SK-N-SH (cell line): ENCODE results near the gene EXOG.

Experiments used
- CHD2 ChIP-seq: fragments of 150-350 bp; IDR thresholded peaks from 2 replicates; pipeline ENCODE4 v1.6.1; 2018; ENCODE audit warnings: low read length; ENCODE audit not compliant: partially characterized antibody
- CTCF ChIP-seq: fragments of 200-600 bp; sonication (generic); IDR thresholded peaks from 2 replicates; pipeline ENCODE4 v1.6.1; 2017; ENCODE audit warnings: antibody characterized with exemption, mild to moderate bottlenecking, moderate library complexity
- TF ChIP-seq, protein P1 (sequence below): IDR thresholded peaks from 2 replicates; pipeline ENCODE4 v1.6.1; 2012; ENCODE audit warnings: mild to moderate bottlenecking, low read depth, low read length, moderate library complexity
- TF ChIP-seq, protein P2 (sequence below): IDR thresholded peaks from 2 replicates; pipeline ENCODE4 v1.4.0; 2012; ENCODE audit warnings: low read depth

- TF ChIP-seq, protein P1, sequence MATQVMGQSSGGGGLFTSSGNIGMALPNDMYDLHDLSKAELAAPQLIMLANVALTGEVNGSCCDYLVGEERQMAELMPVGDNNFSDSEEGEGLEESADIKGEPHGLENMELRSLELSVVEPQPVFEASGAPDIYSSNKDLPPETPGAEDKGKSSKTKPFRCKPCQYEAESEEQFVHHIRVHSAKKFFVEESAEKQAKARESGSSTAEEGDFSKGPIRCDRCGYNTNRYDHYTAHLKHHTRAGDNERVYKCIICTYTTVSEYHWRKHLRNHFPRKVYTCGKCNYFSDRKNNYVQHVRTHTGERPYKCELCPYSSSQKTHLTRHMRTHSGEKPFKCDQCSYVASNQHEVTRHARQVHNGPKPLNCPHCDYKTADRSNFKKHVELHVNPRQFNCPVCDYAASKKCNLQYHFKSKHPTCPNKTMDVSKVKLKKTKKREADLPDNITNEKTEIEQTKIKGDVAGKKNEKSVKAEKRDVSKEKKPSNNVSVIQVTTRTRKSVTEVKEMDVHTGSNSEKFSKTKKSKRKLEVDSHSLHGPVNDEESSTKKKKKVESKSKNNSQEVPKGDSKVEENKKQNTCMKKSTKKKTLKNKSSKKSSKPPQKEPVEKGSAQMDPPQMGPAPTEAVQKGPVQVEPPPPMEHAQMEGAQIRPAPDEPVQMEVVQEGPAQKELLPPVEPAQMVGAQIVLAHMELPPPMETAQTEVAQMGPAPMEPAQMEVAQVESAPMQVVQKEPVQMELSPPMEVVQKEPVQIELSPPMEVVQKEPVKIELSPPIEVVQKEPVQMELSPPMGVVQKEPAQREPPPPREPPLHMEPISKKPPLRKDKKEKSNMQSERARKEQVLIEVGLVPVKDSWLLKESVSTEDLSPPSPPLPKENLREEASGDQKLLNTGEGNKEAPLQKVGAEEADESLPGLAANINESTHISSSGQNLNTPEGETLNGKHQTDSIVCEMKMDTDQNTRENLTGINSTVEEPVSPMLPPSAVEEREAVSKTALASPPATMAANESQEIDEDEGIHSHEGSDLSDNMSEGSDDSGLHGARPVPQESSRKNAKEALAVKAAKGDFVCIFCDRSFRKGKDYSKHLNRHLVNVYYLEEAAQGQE: no peak
- TF ChIP-seq, protein P2, sequence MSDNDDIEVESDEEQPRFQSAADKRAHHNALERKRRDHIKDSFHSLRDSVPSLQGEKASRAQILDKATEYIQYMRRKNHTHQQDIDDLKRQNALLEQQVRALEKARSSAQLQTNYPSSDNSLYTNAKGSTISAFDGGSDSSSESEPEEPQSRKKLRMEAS: no peak
- TF ChIP-seq CTCF: no peak
- TF ChIP-seq CHD2: no peak
Measured at GRCh38 chr3:38562467-38562925, 66.4 kb downstream of the EXOG start.
